ENCODE results near the gene ADARB2. TPM values are rescaled to one million over a fixed set of nuclear protein-coding genes. Genes with fewer than 3 reads are reported as not detected.

Gene ADARB2
- total and polyA plus RNA-seq, 10 of the 15 experiments (the other 5 are each of a cell fraction or from before 2014, with no cell fraction given): 0.02 to 4.1 (median 0.76) TPM

DNA sequence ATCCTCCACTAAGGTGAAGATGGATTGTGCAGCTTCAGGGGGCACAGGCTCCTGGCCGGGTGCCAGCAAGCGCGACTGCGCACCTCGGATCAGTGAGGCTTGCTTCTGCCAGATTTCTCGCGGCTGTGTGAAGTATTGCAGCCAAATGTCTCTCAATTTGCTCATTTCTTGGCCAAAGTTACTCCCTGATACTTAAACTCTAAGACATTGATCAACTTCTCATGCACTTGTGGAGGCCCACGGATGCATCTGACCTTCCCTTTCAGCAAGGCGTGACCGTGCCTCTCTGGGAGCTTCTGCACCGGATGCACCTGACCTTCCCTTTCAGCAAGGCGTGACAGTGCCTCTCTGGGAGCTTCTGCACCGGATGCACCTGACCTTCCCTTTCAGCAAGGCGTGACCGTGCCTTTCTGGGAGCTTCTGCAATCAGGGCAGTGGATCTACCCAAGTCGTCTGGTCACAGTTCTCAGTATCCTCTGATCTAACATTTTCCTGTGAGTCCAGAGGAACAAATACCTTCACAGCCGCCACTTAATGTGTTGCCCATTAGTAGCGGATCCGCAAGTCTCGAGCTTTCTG is 248.3 kb downstream of the ADARB2 start (continued):
- TF ChIP-seq, protein P1, sequence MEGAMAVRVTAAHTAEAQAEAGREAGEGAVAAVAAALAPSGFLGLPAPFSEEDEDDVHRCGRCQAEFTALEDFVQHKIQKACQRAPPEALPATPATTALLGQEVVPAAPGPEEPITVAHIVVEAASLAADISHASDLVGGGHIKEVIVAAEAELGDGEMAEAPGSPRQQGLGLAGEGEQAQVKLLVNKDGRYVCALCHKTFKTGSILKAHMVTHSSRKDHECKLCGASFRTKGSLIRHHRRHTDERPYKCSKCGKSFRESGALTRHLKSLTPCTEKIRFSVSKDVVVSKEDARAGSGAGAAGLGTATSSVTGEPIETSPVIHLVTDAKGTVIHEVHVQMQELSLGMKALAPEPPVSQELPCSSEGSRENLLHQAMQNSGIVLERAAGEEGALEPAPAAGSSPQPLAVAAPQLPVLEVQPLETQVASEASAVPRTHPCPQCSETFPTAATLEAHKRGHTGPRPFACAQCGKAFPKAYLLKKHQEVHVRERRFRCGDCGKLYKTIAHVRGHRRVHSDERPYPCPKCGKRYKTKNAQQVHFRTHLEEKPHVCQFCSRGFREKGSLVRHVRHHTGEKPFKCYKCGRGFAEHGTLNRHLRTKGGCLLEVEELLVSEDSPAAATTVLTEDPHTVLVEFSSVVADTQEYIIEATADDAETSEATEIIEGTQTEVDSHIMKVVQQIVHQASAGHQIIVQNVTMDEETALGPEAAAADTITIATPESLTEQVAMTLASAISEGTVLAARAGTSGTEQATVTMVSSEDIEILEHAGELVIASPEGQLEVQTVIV (IDR thresholded peaks at IDR 0.05; ENCODE audit: borderline replicate concordance, partially characterized antibody): no peak
- no peak for TF ChIP-seq BACH1 (IDR thresholded peaks at IDR 0.05; ENCODE audit: borderline replicate concordance)
- TF ChIP-seq, protein P2, sequence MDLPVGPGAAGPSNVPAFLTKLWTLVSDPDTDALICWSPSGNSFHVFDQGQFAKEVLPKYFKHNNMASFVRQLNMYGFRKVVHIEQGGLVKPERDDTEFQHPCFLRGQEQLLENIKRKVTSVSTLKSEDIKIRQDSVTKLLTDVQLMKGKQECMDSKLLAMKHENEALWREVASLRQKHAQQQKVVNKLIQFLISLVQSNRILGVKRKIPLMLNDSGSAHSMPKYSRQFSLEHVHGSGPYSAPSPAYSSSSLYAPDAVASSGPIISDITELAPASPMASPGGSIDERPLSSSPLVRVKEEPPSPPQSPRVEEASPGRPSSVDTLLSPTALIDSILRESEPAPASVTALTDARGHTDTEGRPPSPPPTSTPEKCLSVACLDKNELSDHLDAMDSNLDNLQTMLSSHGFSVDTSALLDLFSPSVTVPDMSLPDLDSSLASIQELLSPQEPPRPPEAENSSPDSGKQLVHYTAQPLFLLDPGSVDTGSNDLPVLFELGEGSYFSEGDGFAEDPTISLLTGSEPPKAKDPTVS (IDR thresholded peaks at IDR 0.05; ENCODE audit: low read depth, low read length): no peak
- no peak for TF ChIP-seq ZSCAN29 (IDR thresholded peaks at IDR 0.05)
- TF ChIP-seq CREB1 (IDR thresholded peaks at IDR 0.05; ENCODE audit: low read depth): no peak
- TF ChIP-seq E2F4 (IDR thresholded peaks at IDR 0.05; ENCODE audit: low read depth, low read length): no peak
- no peak for TF ChIP-seq ESRRA (IDR thresholded peaks at IDR 0.05; ENCODE audit: low read length)
- TF ChIP-seq, protein P3, sequence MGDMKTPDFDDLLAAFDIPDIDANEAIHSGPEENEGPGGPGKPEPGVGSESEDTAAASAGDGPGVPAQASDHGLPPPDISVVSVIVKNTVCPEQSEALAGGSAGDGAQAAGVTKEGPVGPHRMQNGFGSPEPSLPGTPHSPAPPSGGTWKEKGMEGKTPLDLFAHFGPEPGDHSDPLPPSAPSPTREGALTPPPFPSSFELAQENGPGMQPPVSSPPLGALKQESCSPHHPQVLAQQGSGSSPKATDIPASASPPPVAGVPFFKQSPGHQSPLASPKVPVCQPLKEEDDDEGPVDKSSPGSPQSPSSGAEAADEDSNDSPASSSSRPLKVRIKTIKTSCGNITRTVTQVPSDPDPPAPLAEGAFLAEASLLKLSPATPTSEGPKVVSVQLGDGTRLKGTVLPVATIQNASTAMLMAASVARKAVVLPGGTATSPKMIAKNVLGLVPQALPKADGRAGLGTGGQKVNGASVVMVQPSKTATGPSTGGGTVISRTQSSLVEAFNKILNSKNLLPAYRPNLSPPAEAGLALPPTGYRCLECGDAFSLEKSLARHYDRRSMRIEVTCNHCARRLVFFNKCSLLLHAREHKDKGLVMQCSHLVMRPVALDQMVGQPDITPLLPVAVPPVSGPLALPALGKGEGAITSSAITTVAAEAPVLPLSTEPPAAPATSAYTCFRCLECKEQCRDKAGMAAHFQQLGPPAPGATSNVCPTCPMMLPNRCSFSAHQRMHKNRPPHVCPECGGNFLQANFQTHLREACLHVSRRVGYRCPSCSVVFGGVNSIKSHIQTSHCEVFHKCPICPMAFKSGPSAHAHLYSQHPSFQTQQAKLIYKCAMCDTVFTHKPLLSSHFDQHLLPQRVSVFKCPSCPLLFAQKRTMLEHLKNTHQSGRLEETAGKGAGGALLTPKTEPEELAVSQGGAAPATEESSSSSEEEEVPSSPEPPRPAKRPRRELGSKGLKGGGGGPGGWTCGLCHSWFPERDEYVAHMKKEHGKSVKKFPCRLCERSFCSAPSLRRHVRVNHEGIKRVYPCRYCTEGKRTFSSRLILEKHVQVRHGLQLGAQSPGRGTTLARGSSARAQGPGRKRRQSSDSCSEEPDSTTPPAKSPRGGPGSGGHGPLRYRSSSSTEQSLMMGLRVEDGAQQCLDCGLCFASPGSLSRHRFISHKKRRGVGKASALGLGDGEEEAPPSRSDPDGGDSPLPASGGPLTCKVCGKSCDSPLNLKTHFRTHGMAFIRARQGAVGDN (IDR thresholded peaks at IDR 0.05): no peak
- TF ChIP-seq MTA3 (IDR thresholded peaks at IDR 0.05; ENCODE audit: borderline replicate concordance, low read length): no peak
- TF ChIP-seq ZNF24 (IDR thresholded peaks at IDR 0.05): no peak
- TF ChIP-seq, protein P4, sequence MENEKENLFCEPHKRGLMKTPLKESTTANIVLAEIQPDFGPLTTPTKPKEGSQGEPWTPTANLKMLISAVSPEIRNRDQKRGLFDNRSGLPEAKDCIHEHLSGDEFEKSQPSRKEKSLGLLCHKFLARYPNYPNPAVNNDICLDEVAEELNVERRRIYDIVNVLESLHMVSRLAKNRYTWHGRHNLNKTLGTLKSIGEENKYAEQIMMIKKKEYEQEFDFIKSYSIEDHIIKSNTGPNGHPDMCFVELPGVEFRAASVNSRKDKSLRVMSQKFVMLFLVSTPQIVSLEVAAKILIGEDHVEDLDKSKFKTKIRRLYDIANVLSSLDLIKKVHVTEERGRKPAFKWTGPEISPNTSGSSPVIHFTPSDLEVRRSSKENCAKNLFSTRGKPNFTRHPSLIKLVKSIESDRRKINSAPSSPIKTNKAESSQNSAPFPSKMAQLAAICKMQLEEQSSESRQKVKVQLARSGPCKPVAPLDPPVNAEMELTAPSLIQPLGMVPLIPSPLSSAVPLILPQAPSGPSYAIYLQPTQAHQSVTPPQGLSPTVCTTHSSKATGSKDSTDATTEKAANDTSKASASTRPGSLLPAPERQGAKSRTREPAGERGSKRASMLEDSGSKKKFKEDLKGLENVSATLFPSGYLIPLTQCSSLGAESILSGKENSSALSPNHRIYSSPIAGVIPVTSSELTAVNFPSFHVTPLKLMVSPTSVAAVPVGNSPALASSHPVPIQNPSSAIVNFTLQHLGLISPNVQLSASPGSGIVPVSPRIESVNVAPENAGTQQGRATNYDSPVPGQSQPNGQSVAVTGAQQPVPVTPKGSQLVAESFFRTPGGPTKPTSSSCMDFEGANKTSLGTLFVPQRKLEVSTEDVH (IDR thresholded peaks at IDR 0.05; ENCODE audit: low read depth, partially characterized antibody): no peak
- no peak for TF ChIP-seq ASH2L (IDR thresholded peaks at IDR 0.05; ENCODE audit: borderline replicate concordance, low read depth)
- no peak for TF ChIP-seq HDAC2 (IDR thresholded peaks at IDR 0.05)
- TF ChIP-seq POU2F2 (IDR thresholded peaks at IDR 0.05; ENCODE audit: borderline replicate concordance, low read depth, low read length): no peak
- peak; percentile 67 for TF ChIP-seq HDGF (IDR thresholded peaks at IDR 0.05)
- TF ChIP-seq SIN3A (IDR thresholded peaks at IDR 0.05; ENCODE audit: low read depth, low read length): no peak
- TF ChIP-seq KDM1A (IDR thresholded peaks at IDR 0.05; ENCODE audit: borderline replicate concordance): no peak
- no peak for TF ChIP-seq BMI1 (IDR thresholded peaks at IDR 0.05; ENCODE audit: borderline replicate concordance)
- TF ChIP-seq TCF12 (IDR thresholded peaks at IDR 0.05; ENCODE audit: low read depth, low read length): peak; percentile 93

Data from GM12878 (cell line).